Measurements from ENCODE around the gene KDM4C. TPM values are rescaled to one million over a fixed set of nuclear protein-coding genes. Genes with fewer than 3 reads are reported as not detected.

The KDM4C gene
- total RNA-seq, 1 experiment from 2014 or later: 16.8 TPM

- intact Hi-C loops (cut with micrococcal nuclease): no loop called here
- DNase-seq (ENCODE audit: low read depth, low spot score) (no peak), ATAC-seq (no peak)
- H3K4me2 ChIP-seq (ENCODE audit: low read length): no peak overlapping the region
- BruUV-seq (replicated peaks): no TSS peak
- H3K4me1 ChIP-seq (ENCODE audit: control insufficient read depth in 1 of 2, insufficient read depth in 2 of 2, low read length in 2 of 2): no peaks in the 10 kb centered on the region
- no peaks in the 10 kb centered on the region for H3K27me3 ChIP-seq (ENCODE audit: insufficient read depth, low read length)
- H3K9me2 ChIP-seq (ENCODE audit: insufficient read depth): no peaks in the 10 kb centered on the region
- H3K9me3 ChIP-seq (ENCODE audit: control insufficient read depth in 1 of 2, insufficient read depth in 1 of 2, low read depth in 1 of 2, low read length in 2 of 2): no peaks in the 10 kb centered on the region
- TF ChIP-seq RAD21 (IDR thresholded peaks at IDR 0.05; ENCODE audit: low read depth) (no peak), ATF3 (IDR thresholded peaks at IDR 0.05) (no peak), CEBPB (IDR thresholded peaks at IDR 0.05; ENCODE audit: low read depth) (no peak), SRF (IDR thresholded peaks at IDR 0.05; ENCODE audit: low read depth) (no peak), EZH2 (IDR thresholded peaks at IDR 0.05) (no peak), ZNF274 (IDR thresholded peaks at IDR 0.05; ENCODE audit: low read depth, low read length) (no peak)
- TF ChIP-seq, protein P1, sequence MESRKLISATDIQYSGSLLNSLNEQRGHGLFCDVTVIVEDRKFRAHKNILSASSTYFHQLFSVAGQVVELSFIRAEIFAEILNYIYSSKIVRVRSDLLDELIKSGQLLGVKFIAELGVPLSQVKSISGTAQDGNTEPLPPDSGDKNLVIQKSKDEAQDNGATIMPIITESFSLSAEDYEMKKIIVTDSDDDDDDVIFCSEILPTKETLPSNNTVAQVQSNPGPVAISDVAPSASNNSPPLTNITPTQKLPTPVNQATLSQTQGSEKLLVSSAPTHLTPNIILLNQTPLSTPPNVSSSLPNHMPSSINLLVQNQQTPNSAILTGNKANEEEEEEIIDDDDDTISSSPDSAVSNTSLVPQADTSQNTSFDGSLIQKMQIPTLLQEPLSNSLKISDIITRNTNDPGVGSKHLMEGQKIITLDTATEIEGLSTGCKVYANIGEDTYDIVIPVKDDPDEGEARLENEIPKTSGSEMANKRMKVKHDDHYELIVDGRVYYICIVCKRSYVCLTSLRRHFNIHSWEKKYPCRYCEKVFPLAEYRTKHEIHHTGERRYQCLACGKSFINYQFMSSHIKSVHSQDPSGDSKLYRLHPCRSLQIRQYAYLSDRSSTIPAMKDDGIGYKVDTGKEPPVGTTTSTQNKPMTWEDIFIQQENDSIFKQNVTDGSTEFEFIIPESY (IDR thresholded peaks at IDR 0.05; ENCODE audit: extremely low read depth, insufficient replicate concordance, low read length): no peak
- H3K27ac ChIP-seq (ENCODE audit: low read depth, low read length): no peak overlapping the region
- POLR2A ChIA-PET: no interaction called here
- CTCF ChIA-PET: no interaction called here
- no peak overlapping the region for H3K9ac ChIP-seq (ENCODE audit: low read length)
- H3K36me3 ChIP-seq (ENCODE audit: control insufficient read depth in 1 of 2, insufficient read depth in 2 of 2, low read length in 2 of 2): no peaks in the 10 kb centered on the region
- no peaks in the 10 kb centered on the region for H4K20me1 ChIP-seq (ENCODE audit: insufficient read depth)
- RAD21 ChIA-PET (ENCODE audit: low non-redundant PET in 1 of 2, low total read pairs in 2 of 2, uncharacterized antibody in 2 of 2, unreplicated experiment in 2 of 2): no interaction called here
- H3K4me3 ChIP-seq (replicated peaks in 1 of 2; ENCODE audit: low read depth in 1 of 2, low read length in 2 of 2): no peak overlapping the region
- no peak overlapping the region for H2AFZ ChIP-seq (ENCODE audit: low read depth, low read length, poor library complexity, severe bottlenecking)
- H3K79me2 ChIP-seq (ENCODE audit: insufficient read depth, low read length): no peaks in the 10 kb centered on the region
Observed at GRCh38 chr9:6977761-6978160, 220.0 kb downstream of the KDM4C start.

- ATAC-seq: no peak
- Histone ChIP-seq H3K27me3 (ENCODE audit: insufficient read depth, low read length) (no peaks in the 10 kb centered on the region), H3K4me2 (ENCODE audit: low read length) (no peak overlapping the region), H3K27ac (ENCODE audit: low read depth, low read length) (no peak overlapping the region), H3K9ac (ENCODE audit: low read length) (no peak overlapping the region), H3K9me3 (ENCODE audit: control insufficient read depth in 1 of 2, insufficient read depth in 1 of 2, low read depth in 1 of 2, low read length in 2 of 2) (no peaks in the 10 kb centered on the region), H3K9me2 (ENCODE audit: insufficient read depth) (no peaks in the 10 kb centered on the region), H2AFZ (ENCODE audit: low read depth, low read length, poor library complexity, severe bottlenecking) (no peak overlapping the region), H3K36me3 (ENCODE audit: control insufficient read depth in 1 of 2, insufficient read depth in 2 of 2, low read length in 2 of 2) (no peaks in the 10 kb centered on the region), H3K79me2 (ENCODE audit: insufficient read depth, low read length) (no peaks in the 10 kb centered on the region), H3K4me3 (replicated peaks in 1 of 2; ENCODE audit: low read depth in 1 of 2, low read length in 2 of 2) (no peak overlapping the region), H4K20me1 (ENCODE audit: insufficient read depth) (no peaks in the 10 kb centered on the region), H3K4me1 (ENCODE audit: control insufficient read depth in 1 of 2, insufficient read depth in 2 of 2, low read length in 2 of 2) (no peaks in the 10 kb centered on the region)
- BruUV-seq (replicated peaks): no TSS peak
- ChIA-PET RAD21 (ENCODE audit: low non-redundant PET in 1 of 2, low total read pairs in 2 of 2, uncharacterized antibody in 2 of 2, unreplicated experiment in 2 of 2) (no interaction called here), CTCF (no interaction called here), POLR2A (no interaction called here)
- no peak for DNase-seq (ENCODE audit: low read depth, low spot score)
- intact Hi-C loops (cut with micrococcal nuclease): no loop called here
- TF ChIP-seq EGR1 (IDR thresholded peaks at IDR 0.05; ENCODE audit: low read depth) (no peak), FOSL1 (IDR thresholded peaks at IDR 0.05; ENCODE audit: low read depth) (no peak), ZNF274 (IDR thresholded peaks at IDR 0.05; ENCODE audit: low read depth, low read length) (no peak), ATF3 (IDR thresholded peaks at IDR 0.05) (no peak), POLR2A (IDR thresholded peaks at IDR 0.05; ENCODE audit: borderline replicate concordance, extremely low read depth, insufficient read depth, insufficient read length) (no peak), YY1 (IDR thresholded peaks at IDR 0.05; ENCODE audit: extremely low read depth, insufficient replicate concordance, low read depth, low read length) (no peak), CBX3 (IDR thresholded peaks at IDR 0.05; ENCODE audit: low read depth) (no peak), SRF (IDR thresholded peaks at IDR 0.05; ENCODE audit: low read depth) (no peak), SP1 (IDR thresholded peaks at IDR 0.05; ENCODE audit: low read depth) (no peak)
- TF ChIP-seq, protein P2, sequence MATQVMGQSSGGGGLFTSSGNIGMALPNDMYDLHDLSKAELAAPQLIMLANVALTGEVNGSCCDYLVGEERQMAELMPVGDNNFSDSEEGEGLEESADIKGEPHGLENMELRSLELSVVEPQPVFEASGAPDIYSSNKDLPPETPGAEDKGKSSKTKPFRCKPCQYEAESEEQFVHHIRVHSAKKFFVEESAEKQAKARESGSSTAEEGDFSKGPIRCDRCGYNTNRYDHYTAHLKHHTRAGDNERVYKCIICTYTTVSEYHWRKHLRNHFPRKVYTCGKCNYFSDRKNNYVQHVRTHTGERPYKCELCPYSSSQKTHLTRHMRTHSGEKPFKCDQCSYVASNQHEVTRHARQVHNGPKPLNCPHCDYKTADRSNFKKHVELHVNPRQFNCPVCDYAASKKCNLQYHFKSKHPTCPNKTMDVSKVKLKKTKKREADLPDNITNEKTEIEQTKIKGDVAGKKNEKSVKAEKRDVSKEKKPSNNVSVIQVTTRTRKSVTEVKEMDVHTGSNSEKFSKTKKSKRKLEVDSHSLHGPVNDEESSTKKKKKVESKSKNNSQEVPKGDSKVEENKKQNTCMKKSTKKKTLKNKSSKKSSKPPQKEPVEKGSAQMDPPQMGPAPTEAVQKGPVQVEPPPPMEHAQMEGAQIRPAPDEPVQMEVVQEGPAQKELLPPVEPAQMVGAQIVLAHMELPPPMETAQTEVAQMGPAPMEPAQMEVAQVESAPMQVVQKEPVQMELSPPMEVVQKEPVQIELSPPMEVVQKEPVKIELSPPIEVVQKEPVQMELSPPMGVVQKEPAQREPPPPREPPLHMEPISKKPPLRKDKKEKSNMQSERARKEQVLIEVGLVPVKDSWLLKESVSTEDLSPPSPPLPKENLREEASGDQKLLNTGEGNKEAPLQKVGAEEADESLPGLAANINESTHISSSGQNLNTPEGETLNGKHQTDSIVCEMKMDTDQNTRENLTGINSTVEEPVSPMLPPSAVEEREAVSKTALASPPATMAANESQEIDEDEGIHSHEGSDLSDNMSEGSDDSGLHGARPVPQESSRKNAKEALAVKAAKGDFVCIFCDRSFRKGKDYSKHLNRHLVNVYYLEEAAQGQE (IDR thresholded peaks at IDR 0.05; ENCODE audit: low read depth): no peak
Observed at GRCh38 chr9:6978591-6978990, 220.8 kb downstream of the KDM4C start.
